Measurements from ENCODE around the gene ROM1. TPM values are rescaled to one million over a fixed set of nuclear protein-coding genes. Genes with fewer than 3 reads are reported as not detected.

ROM1 gene
- total and polyA plus RNA-seq, 2 experiments from 2014 or later: 0.24 to 0.65 TPM

- no peak overlapping the region for H3K4me2 ChIP-seq
- peaks cover 13% of the 10 kb centered on the region for H3K27me3 Mint-ChIP-seq (ENCODE audit: insufficient read depth, low read depth, poor library complexity)
- H2AFZ ChIP-seq: no peak overlapping the region
- H3K4me3 ChIP-seq: no peak overlapping the region
- no peaks in the 10 kb centered on the region for H3K27me3 ChIP-seq (ENCODE audit: insufficient read depth)
- peaks cover 15% of the 10 kb centered on the region for H3K4me1 ChIP-seq (ENCODE audit: insufficient read depth)
- DNase-seq (ENCODE audit: low spot score) (no peak), ATAC-seq (no peak)
- peaks cover 14% of the 10 kb centered on the region for H3K79me2 ChIP-seq (replicated peaks; ENCODE audit: insufficient read depth)
- H3K4me3 Mint-ChIP-seq: no peak overlapping the region
- 0 out of 2 replicates have a peak overlapping the region, but pooled peaks have one; percentile 48 for H3K27ac Mint-ChIP-seq
- no peak overlapping the region for H3K27ac ChIP-seq (ENCODE audit: low read depth)
- H3K36me3 ChIP-seq (ENCODE audit: insufficient read depth): peaks cover 5% of the 10 kb centered on the region
- H4K20me1 ChIP-seq (replicated peaks; ENCODE audit: insufficient read depth): peaks cover 8% of the 10 kb centered on the region; the same call in 1 of the 2 replicates
- H3K36me3 Mint-ChIP-seq (ENCODE audit: low read depth): peaks cover 52% of the 10 kb centered on the region
- H3F3A ChIP-seq (replicated peaks; ENCODE audit: low read depth): peaks cover 20% of the 10 kb centered on the region
- H3K4me1 Mint-ChIP-seq: peaks cover 17% of the 10 kb centered on the region
- no peaks in the 10 kb centered on the region for H3K9me3 Mint-ChIP-seq
- no peak for TF ChIP-seq ETS1 (IDR thresholded peaks at IDR 0.05)
- TF ChIP-seq CTCF (conservative IDR thresholded peaks at IDR 0.05; ENCODE audit: low read depth in 2 of 2): no peak
- TF ChIP-seq POLR2AphosphoS5 (IDR thresholded peaks at IDR 0.05; ENCODE audit: low read depth): no peak
- TF ChIP-seq CREB1 (CRISPR knock-in tag; IDR thresholded peaks at IDR 0.05; ENCODE audit: low read depth): no peak
- no peaks in the 10 kb centered on the region for H3K9me2 ChIP-seq (ENCODE audit: insufficient read depth)
These were observed 35.9 kb upstream of the ROM1 start for GRCh38 chr11:62577046-62577714.

- H3K4me2 ChIP-seq: no peak overlapping the region
- Mint-ChIP-seq H3K36me3 (ENCODE audit: low read depth) (peaks cover 46% of the 10 kb centered on the region), H3K27ac (no peak overlapping the region), H3K4me1 (peaks cover 9% of the 10 kb centered on the region), H3K4me3 (no peak overlapping the region), H3K27me3 (ENCODE audit: insufficient read depth, low read depth, poor library complexity) (peaks cover 13% of the 10 kb centered on the region), H3K9me3 (no peaks in the 10 kb centered on the region)
- H3K4me1 ChIP-seq (ENCODE audit: insufficient read depth): peaks cover 8% of the 10 kb centered on the region; the same call in 1 of the 2 replicates
- DNase-seq (ENCODE audit: low spot score) (no peak), ATAC-seq (no peak)
- peaks cover 12% of the 10 kb centered on the region; the same call in 1 of the 2 replicates for H3F3A ChIP-seq (replicated peaks; ENCODE audit: low read depth)
- H3K27me3 ChIP-seq (ENCODE audit: insufficient read depth): no peaks in the 10 kb centered on the region
- no peak overlapping the region for H3K27ac ChIP-seq (ENCODE audit: low read depth)
- no peak overlapping the region for H2AFZ ChIP-seq
- H4K20me1 ChIP-seq (replicated peaks; ENCODE audit: insufficient read depth): no peaks in the 10 kb centered on the region; the same call in 1 of the 2 replicates
- H3K79me2 ChIP-seq (replicated peaks; ENCODE audit: insufficient read depth): peaks cover 9% of the 10 kb centered on the region
- peaks cover 3% of the 10 kb centered on the region for H3K36me3 ChIP-seq (ENCODE audit: insufficient read depth)
- H3K4me3 ChIP-seq: no peak overlapping the region
- H3K9me2 ChIP-seq (ENCODE audit: insufficient read depth): no peaks in the 10 kb centered on the region
- TF ChIP-seq REST (IDR thresholded peaks at IDR 0.05; ENCODE audit: unreplicated experiment): no peak
- TF ChIP-seq CTCF (conservative IDR thresholded peaks at IDR 0.05; ENCODE audit: low read depth in 2 of 2): no peak
- TF ChIP-seq EZH2 (IDR thresholded peaks at IDR 0.05; ENCODE audit: low read depth, unreplicated experiment): no peak
- TF ChIP-seq CREB1 (CRISPR knock-in tag; IDR thresholded peaks at IDR 0.05; ENCODE audit: low read depth): no peak
These were observed 34.5 kb upstream of the ROM1 start for GRCh38 chr11:62578541-62578940.

Measured in GM23338 (cell line).